K562 (cell line): ENCODE measurements around the gene CPPED1.

Experiments used
- CTCF ChIP-seq, 3 experiments: IDR thresholded peaks in 2 of 3; conservative IDR thresholded peaks in 1 of 3; 2 replicates each; pipeline ENCODE4 v1.5.1; 2011 to 2012; ENCODE audit warnings: low read length in 3 of 3, mild to moderate bottlenecking in 3 of 3, control low read depth in 2 of 3, improper control_type of control experiment in 1 of 3, inconsistent platforms in 1 of 3, low read depth in 1 of 3, mixed read lengths in 1 of 3, moderate library complexity in 1 of 3; ENCODE audit not compliant: insufficient read depth in 2 of 3
- EWSR1 ChIP-seq: fragments of 450-650 bp; IDR thresholded peaks from 2 replicates; pipeline ENCODE4 v1.6.1; 2018; ENCODE audit warnings: borderline replicate concordance, mild to moderate bottlenecking, low read depth, moderate library complexity; ENCODE audit not compliant: partially characterized antibody
- FOS ChIP-seq: IDR thresholded peaks from 3 replicates; pipeline ENCODE4 v1.6.1; 2011; ENCODE audit not compliant: insufficient read length; ENCODE audit errors: extremely low read depth
- MAFF ChIP-seq: IDR thresholded peaks from 2 replicates; pipeline ENCODE4 v1.6.1; 2012; ENCODE audit warnings: low read length, improper control_type of control experiment
- MXI1 ChIP-seq: IDR thresholded peaks from 2 replicates; pipeline ENCODE4 v1.6.1; 2011; ENCODE audit warnings: low read depth, mild to moderate bottlenecking, improper control_type of control experiment, low read length
- RCOR1 ChIP-seq, 2 experiments: IDR thresholded peaks; 2 replicates each; pipeline ENCODE4 v1.6.1; 2012; ENCODE audit warnings: low read depth in 2 of 2, low read length in 2 of 2, borderline replicate concordance in 1 of 2, improper control_type of control experiment in 1 of 2
- REST ChIP-seq, 2 experiments: fragments of 450-650 bp; formaldehyde crosslinking in 1 of 2; IDR thresholded peaks; 2 replicates each; pipeline versions ENCODE4 v1.4.0 to v1.6.1; 2014 to 2020; ENCODE audit warnings: mild to moderate bottlenecking in 2 of 2, borderline replicate concordance in 1 of 2, low read depth in 1 of 2
- SMARCE1 ChIP-seq: fragments of 450-650 bp; IDR thresholded peaks from 2 replicates; pipeline ENCODE4 v1.7.1; 2016; ENCODE audit warnings: mild to moderate bottlenecking
- SNAPC5 ChIP-seq: fragments of 250-450 bp; sonication (Bioruptor Pico); IDR thresholded peaks from 2 replicates; pipeline ENCODE4 v1.8.0; 2021; ENCODE audit warnings: moderate library complexity, mild to moderate bottlenecking, inconsistent platforms
- STAT5A ChIP-seq: IDR thresholded peaks from 2 replicates; pipeline ENCODE4 v1.6.1; 2012; ENCODE audit warnings: low read length, inconsistent platforms, borderline replicate concordance
- TBL1XR1 ChIP-seq, 2 experiments: IDR thresholded peaks; 2 replicates each; pipeline ENCODE4 v1.6.1; 2012; ENCODE audit warnings: improper control_type of control experiment in 2 of 2, low read length in 2 of 2, mild to moderate bottlenecking in 1 of 2
- USF2 ChIP-seq: sonication (generic); formaldehyde crosslinking; IDR thresholded peaks from 2 replicates; pipeline ENCODE4 v1.5.0; 2020; ENCODE audit warnings: missing genetic modification reagents
- YY1 ChIP-seq, 3 experiments: IDR thresholded peaks; 2 replicates each; pipeline ENCODE4 v1.6.1; 2011; ENCODE audit warnings: low read length in 2 of 3, mild to moderate bottlenecking in 2 of 3, moderate library complexity in 2 of 3, borderline replicate concordance in 1 of 3, control low read depth in 1 of 3, low read depth in 1 of 3; ENCODE audit not compliant: insufficient read depth in 3 of 3, insufficient replicate concordance in 2 of 3, control insufficient read depth in 1 of 3, insufficient read length in 1 of 3; ENCODE audit errors: extremely low read depth in 1 of 3
- ZNF407 ChIP-seq: fragments of 450-650 bp; IDR thresholded peaks from 2 replicates; pipeline ENCODE4 v1.6.1; 2016; ENCODE audit warnings: low read depth

- TF ChIP-seq FOS, result no peak
- no peak for TF ChIP-seq SMARCE1
- no peak for TF ChIP-seq REST (IDR thresholded peaks at IDR 0.05; ENCODE audit: borderline replicate concordance)
- TF ChIP-seq REST (CRISPR knock-in tag; IDR thresholded peaks at IDR 0.05; ENCODE audit: low read depth), result no peak
- TF ChIP-seq STAT5A, result no peak
- TF ChIP-seq SNAPC5 (CRISPR knock-in tag), result no peak
- TF ChIP-seq MXI1, result no peak
- no peak for TF ChIP-seq TBL1XR1 (IDR thresholded peaks at IDR 0.05; ENCODE audit: low read length in 2 of 2)
- TF ChIP-seq EWSR1, result no peak
- TF ChIP-seq CTCF (IDR thresholded peaks at IDR 0.05 in 2 of 3, conservative IDR thresholded peaks at IDR 0.05 in 1 of 3; ENCODE audit: insufficient read depth in 2 of 3, low read depth in 1 of 3, low read length in 3 of 3), result no peak
- no peak for TF ChIP-seq USF2 (CRISPR knock-in tag)
- no peak for TF ChIP-seq ZNF407
- TF ChIP-seq MAFF, result no peak
- TF ChIP-seq RCOR1 (IDR thresholded peaks at IDR 0.05; ENCODE audit: borderline replicate concordance in 1 of 2, low read depth in 2 of 2, low read length in 2 of 2), result no peak
- TF ChIP-seq YY1 (IDR thresholded peaks at IDR 0.05; ENCODE audit: borderline replicate concordance in 1 of 3, control insufficient read depth in 1 of 3, extremely low read depth in 1 of 3, insufficient read depth in 3 of 3, insufficient read length in 1 of 3, insufficient replicate concordance in 2 of 3, low read depth in 1 of 3, low read length in 2 of 3), result no peak
Measured at GRCh38 chr16:12703935-12704334, 99.8 kb downstream of the CPPED1 start.
